Osteocyte (in vitro differentiated cells): ENCODE results near the gene SF3B1. TPM values are rescaled to one million over a fixed set of nuclear protein-coding genes. Genes with fewer than 3 reads are reported as not detected.
"Not testable (repeated sequence)": the region's sequence is repeated elsewhere in the genome, so short reads cannot be mapped to it uniquely, and the experiment has no call there.

Source experiments
- DNase-seq: peaks from one replicate; pipeline ENCODE4 v3.0.0; 2021; ENCODE audit warnings: mixed read lengths; ENCODE audit not compliant: unreplicated experiment; ENCODE audit errors: extremely low spot score
- H3K27ac Mint-ChIP-seq: one replicate; pipeline ENCODE4 v1.8.0; 2021; ENCODE audit warnings: mild to moderate bottlenecking, mixed read lengths; ENCODE audit not compliant: unreplicated experiment
- H3K27me3 Mint-ChIP-seq: one replicate; pipeline ENCODE4 v1.8.0; 2021; ENCODE audit warnings: mixed read lengths; ENCODE audit not compliant: unreplicated experiment
- H3K36me3 Mint-ChIP-seq: one replicate; pipeline ENCODE4 v1.8.0; 2021; ENCODE audit warnings: mixed read lengths; ENCODE audit not compliant: unreplicated experiment
- H3K4me1 Mint-ChIP-seq: one replicate; pipeline ENCODE4 v1.8.0; 2021; ENCODE audit warnings: mixed read lengths; ENCODE audit not compliant: unreplicated experiment
- H3K4me3 Mint-ChIP-seq: one replicate; pipeline ENCODE4 v1.8.0; 2021; ENCODE audit warnings: mild to moderate bottlenecking, moderate library complexity, mixed read lengths; ENCODE audit not compliant: unreplicated experiment
- H3K9me3 Mint-ChIP-seq: one replicate; pipeline ENCODE4 v1.8.0; 2021; ENCODE audit warnings: mixed read lengths; ENCODE audit not compliant: unreplicated experiment
- total RNA-seq: library from RNA; stranded (reverse); gene quantifications from 2 replicates; pipeline ENCODE4 v1.2.1, GENCODE V29; 2021
- TF ChIP-seq, protein P1 (sequence below): fragments of 200-600 bp; sonication (generic); IDR thresholded peaks from 2 replicates; pipeline ENCODE4 v1.5.0; 2021; ENCODE audit warnings: antibody characterized with exemption, mild to moderate bottlenecking, moderate library complexity

SF3B1 gene
- total RNA-seq, 1 donor from 2014 or later, result 282 TPM

DNA sequence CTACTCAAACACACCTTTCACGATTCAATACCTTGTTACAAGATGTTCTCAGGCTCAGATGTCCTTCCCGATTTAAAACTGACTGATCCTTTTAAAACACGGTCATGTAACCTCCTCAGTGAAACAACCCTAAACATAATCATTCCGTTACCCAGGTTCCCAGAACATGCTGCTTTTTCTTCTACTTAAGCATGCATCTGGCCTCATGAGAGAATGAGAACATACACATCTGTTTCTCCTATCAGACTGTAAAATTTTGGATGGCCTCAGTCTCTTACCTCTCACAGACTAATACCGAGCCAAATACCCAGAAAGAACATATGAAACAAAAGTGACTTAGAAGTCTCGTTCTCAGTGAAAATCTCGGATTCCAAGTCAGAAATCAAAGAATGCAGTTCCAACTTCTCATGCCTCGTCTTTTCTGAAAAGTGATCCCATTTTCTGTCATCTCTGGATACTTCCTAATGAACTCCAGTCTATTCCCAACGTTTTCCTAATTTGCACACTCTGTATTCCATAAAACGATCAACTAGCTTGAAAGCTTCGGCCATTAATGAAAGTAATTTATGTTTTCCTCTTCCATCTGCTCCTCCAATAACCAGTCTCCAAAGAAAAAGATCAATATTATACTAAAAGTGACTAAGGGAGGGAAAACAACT, 919 bp downstream of the SF3B1 start:
- Mint-ChIP-seq H3K4me3 (peak overlapping the region; percentile 88), H3K9me3 (no peaks in the 10 kb centered on the region), H3K27ac (peak overlapping the region; percentile 99), H3K4me1 (peaks cover 54% of the 10 kb centered on the region), H3K36me3 (peaks cover 4% of the 10 kb centered on the region), H3K27me3 (no peaks in the 10 kb centered on the region)
- no peak for DNase-seq
- TF ChIP-seq, protein P1, sequence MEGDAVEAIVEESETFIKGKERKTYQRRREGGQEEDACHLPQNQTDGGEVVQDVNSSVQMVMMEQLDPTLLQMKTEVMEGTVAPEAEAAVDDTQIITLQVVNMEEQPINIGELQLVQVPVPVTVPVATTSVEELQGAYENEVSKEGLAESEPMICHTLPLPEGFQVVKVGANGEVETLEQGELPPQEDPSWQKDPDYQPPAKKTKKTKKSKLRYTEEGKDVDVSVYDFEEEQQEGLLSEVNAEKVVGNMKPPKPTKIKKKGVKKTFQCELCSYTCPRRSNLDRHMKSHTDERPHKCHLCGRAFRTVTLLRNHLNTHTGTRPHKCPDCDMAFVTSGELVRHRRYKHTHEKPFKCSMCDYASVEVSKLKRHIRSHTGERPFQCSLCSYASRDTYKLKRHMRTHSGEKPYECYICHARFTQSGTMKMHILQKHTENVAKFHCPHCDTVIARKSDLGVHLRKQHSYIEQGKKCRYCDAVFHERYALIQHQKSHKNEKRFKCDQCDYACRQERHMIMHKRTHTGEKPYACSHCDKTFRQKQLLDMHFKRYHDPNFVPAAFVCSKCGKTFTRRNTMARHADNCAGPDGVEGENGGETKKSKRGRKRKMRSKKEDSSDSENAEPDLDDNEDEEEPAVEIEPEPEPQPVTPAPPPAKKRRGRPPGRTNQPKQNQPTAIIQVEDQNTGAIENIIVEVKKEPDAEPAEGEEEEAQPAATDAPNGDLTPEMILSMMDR, result no peak

DNA sequence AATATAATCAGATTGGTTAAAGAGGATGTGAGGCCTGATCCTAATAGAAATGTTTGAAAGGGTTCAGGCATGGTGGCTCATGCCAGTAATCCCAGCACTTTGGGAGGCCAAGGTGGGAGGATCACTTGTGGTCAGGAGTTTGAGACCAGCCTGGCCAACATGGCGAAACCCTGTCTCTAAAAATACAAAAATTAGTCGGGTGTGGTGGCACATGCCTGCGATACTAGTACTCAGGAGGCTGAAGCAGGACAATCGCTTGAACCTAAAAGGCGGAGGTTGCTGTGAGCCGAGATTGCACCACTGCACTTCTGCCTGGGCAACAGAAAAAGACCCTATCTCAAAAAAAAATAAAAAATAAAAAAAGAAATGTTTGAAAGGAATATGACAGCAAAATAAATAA, 2.3 kb downstream of the SF3B1 start:
- peaks cover 61% of the 10 kb centered on the region for H3K4me1 Mint-ChIP-seq
- H3K9me3 Mint-ChIP-seq, H3K27ac Mint-ChIP-seq, DNase-seq, H3K36me3 Mint-ChIP-seq, H3K27me3 Mint-ChIP-seq: not testable (repeated sequence)
- H3K4me3 Mint-ChIP-seq, result peak overlapping the region; percentile 88

DNA sequence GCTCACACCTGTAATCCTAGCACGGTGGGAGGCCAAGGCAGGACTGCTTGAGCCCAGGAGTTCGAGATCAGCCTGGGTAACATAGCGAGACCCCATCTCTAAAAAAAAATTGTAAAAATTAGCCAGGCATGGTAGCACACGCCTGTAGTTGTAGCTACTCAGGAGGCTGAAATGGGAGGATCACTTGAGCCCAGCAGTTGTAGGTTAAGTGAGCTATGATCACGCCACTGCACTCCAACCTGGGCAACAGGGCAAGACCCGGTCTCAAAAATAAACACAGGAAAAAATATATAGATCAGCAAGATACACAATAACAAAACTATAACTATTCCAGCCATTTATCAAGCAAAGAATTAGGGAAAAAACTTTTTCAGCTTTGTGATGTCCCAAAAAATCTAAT, 3.0 kb downstream of the SF3B1 start:
- DNase-seq, result no peak
- Mint-ChIP-seq H3K27ac (no peak overlapping the region), H3K4me1 (peaks cover 67% of the 10 kb centered on the region), H3K9me3 (no peaks in the 10 kb centered on the region), H3K27me3 (no peaks in the 10 kb centered on the region), H3K4me3 (no peak overlapping the region), H3K36me3 (peaks cover 4% of the 10 kb centered on the region)
- TF ChIP-seq, protein P1, result no peak

DNA sequence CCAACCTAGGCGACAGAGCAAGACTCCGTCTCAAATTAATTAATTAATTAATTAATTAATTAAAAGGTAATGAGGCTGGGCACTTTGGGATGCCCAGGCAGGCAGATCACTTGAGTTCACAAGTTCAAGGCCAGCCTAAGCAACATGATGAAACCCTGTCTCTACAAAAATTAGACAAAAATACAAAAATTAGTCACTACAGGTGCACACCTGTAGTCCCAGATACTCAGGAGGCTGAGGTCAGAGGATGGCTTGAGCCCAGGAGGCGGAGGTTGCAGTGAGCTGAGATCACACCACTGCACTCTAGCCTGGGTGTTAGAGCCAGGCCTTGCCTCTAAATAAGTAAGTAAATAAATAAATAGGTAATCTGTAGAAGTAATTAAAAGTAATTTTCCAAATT, 6.8 kb downstream of the SF3B1 start:
- no peak overlapping the region for H3K27ac Mint-ChIP-seq
- no peak for DNase-seq
- TF ChIP-seq, protein P1, result no peak
- H3K4me1 Mint-ChIP-seq, result peaks cover 64% of the 10 kb centered on the region
- H3K27me3 Mint-ChIP-seq, result no peaks in the 10 kb centered on the region
- H3K4me3 Mint-ChIP-seq, result no peak overlapping the region
- peaks cover 7% of the 10 kb centered on the region for H3K36me3 Mint-ChIP-seq
- no peaks in the 10 kb centered on the region for H3K9me3 Mint-ChIP-seq

DNA sequence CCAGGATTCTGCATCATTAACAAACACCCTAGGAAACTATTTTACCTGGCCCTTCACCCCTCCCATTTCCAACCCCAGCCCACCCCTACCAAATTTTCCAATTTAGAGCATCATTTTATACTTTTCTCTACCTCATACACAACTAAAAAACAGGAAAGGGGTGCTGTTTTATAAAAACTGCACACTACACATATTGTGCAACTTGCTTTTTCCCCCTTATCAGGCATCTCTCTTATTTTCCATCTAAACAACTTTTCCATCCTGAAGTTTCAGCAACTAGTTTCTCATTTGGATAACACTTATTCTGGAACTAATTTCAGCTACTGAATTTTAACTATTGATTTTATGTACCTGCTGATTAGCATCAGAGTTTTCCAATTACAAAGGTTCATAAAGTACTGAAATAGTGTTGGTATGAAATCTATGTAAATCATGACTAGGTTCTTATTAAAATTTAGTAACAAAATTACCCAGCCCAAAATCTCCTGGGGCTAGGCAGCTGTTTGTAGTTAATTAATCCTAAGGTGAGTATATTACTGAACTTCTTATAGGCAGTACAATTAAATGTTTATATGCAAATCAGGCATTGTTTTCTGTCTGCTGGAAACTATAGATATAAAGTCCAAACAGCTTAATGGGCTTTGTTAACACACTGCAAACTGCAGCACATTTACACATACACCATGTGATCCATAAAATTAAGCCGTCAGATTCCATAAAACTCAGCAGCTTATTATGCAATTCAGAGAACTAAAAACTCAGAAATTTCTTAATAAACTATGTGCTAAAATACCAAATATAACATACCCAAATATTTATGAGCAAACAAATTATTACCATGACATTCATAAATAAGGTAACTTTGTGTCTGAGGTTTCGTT, 7.9 kb downstream of the SF3B1 start:
- Mint-ChIP-seq H3K36me3 (peaks cover 8% of the 10 kb centered on the region), H3K4me3 (no peak overlapping the region), H3K4me1 (peaks cover 54% of the 10 kb centered on the region), H3K27me3 (no peaks in the 10 kb centered on the region), H3K27ac (no peak overlapping the region), H3K9me3 (no peaks in the 10 kb centered on the region)
- DNase-seq, result no peak
- TF ChIP-seq, protein P1, result no peak
